SU-DHL-6 (cell line): ENCODE results near the gene CDPF1.

ENCODE experiments used
- H2AFZ ChIP-seq: fragments of 200-600 bp; sonication (generic); 2 replicates; pipeline ENCODE4 v1.6.1; 2014; ENCODE audit warnings: low read depth, mild to moderate bottlenecking, moderate library complexity, mixed read lengths, antibody characterized with exemption, low read length; ENCODE audit not compliant: severe bottlenecking
- H3F3A ChIP-seq: fragments of 200-600 bp; shearing (Covaris generic); 2 replicates; pipeline ENCODE4 v1.6.0; 2016; ENCODE audit warnings: antibody characterized with exemption, mild to moderate bottlenecking; ENCODE audit not compliant: insufficient read depth
- H3K27ac ChIP-seq: fragments of 200-600 bp; sonication (generic); 2 replicates; pipeline ENCODE4 v1.5.1; 2016; ENCODE audit warnings: low read depth, mild to moderate bottlenecking, low read length, moderate library complexity, mixed read lengths
- H3K27me3 ChIP-seq: fragments of 200-600 bp; sonication (generic), shearing (Covaris generic); 2 replicates; pipeline ENCODE4 v1.6.0; 2014; ENCODE audit warnings: mild to moderate bottlenecking, low read length
- H3K36me3 ChIP-seq: fragments of 200-600 bp; sonication (generic); 2 replicates; pipeline ENCODE4 v1.6.1; 2014; ENCODE audit warnings: mild to moderate bottlenecking, low read length, mixed read lengths
- H3K4me2 ChIP-seq: fragments of 300-600, 200-600 bp; shearing (Covaris generic), sonication (generic); 2 replicates; pipeline ENCODE4 v1.6.0; 2014; ENCODE audit warnings: low read length, low read depth, mild to moderate bottlenecking; ENCODE audit not compliant: poor library complexity, severe bottlenecking
- H3K4me3 ChIP-seq: fragments of 200-600 bp; sonication (generic); 2 replicates; pipeline ENCODE4 v1.5.1; 2014; ENCODE audit warnings: antibody characterized with exemption, low read length, mild to moderate bottlenecking, mixed read lengths; ENCODE audit not compliant: insufficient read depth, poor library complexity, severe bottlenecking
- H3K79me2 ChIP-seq: fragments of 200-600 bp; sonication (generic); 2 replicates; pipeline ENCODE4 v1.6.1; 2014; ENCODE audit warnings: mild to moderate bottlenecking, low read length, moderate library complexity; ENCODE audit not compliant: insufficient read depth
- H3K9ac ChIP-seq: fragments of 200-600 bp; sonication (generic); 2 replicates; pipeline ENCODE4 v1.7.0; 2014; ENCODE audit warnings: mild to moderate bottlenecking, low read length
- H3K9me2 ChIP-seq: fragments of 200-600 bp; sonication (generic); replicated peaks from 2 replicates; pipeline ENCODE4 v1.6.1; 2014; ENCODE audit warnings: low read length; ENCODE audit not compliant: insufficient read depth
- H3K9me3 ChIP-seq: fragments of 200-600 bp; sonication (generic); 2 replicates; pipeline ENCODE4 v1.6.1; 2014; ENCODE audit warnings: low read length, mixed read lengths; ENCODE audit not compliant: insufficient read depth
- H4K20me1 ChIP-seq: fragments of 200-600 bp; sonication (generic); 2 replicates; pipeline ENCODE4 v1.6.1; 2014; ENCODE audit warnings: low read depth, mild to moderate bottlenecking, antibody characterized with exemption, low read length, moderate library complexity, mixed read lengths
- EZH2phosphoT487 ChIP-seq: fragments of 200-600 bp; sonication (generic), shearing (Covaris generic); conservative IDR thresholded peaks from 2 replicates; pipeline ENCODE4 v1.6.1; 2018; ENCODE audit warnings: mild to moderate bottlenecking, antibody characterized with exemption, low read length, moderate library complexity, mixed read lengths
- TF ChIP-seq, protein P1 (sequence below): fragments of 200-600 bp; sonication (generic); IDR thresholded peaks from one replicate; pipeline ENCODE4 v1.5.1; 2017; ENCODE audit warnings: antibody characterized with exemption, mild to moderate bottlenecking, low read length, moderate library complexity; ENCODE audit not compliant: insufficient read depth, poor library complexity, severe bottlenecking

CDPF1 gene

GRCh38 chr22:46290843-46291785 lies 41.0 kb upstream of the CDPF1 start:
- no peaks in the 10 kb centered on the region for H4K20me1 ChIP-seq
- H3F3A ChIP-seq, result no peaks in the 10 kb centered on the region
- H3K4me3 ChIP-seq, result no peak overlapping the region
- H3K27ac ChIP-seq, result no peak overlapping the region
- no peak for TF ChIP-seq EZH2phosphoT487
- TF ChIP-seq, protein P1, sequence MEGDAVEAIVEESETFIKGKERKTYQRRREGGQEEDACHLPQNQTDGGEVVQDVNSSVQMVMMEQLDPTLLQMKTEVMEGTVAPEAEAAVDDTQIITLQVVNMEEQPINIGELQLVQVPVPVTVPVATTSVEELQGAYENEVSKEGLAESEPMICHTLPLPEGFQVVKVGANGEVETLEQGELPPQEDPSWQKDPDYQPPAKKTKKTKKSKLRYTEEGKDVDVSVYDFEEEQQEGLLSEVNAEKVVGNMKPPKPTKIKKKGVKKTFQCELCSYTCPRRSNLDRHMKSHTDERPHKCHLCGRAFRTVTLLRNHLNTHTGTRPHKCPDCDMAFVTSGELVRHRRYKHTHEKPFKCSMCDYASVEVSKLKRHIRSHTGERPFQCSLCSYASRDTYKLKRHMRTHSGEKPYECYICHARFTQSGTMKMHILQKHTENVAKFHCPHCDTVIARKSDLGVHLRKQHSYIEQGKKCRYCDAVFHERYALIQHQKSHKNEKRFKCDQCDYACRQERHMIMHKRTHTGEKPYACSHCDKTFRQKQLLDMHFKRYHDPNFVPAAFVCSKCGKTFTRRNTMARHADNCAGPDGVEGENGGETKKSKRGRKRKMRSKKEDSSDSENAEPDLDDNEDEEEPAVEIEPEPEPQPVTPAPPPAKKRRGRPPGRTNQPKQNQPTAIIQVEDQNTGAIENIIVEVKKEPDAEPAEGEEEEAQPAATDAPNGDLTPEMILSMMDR, result no peak
- H3K9me3 ChIP-seq, result no peaks in the 10 kb centered on the region
- no peak overlapping the region for H3K4me2 ChIP-seq
- H3K79me2 ChIP-seq, result no peaks in the 10 kb centered on the region
- H3K9me2 ChIP-seq, result no peaks in the 10 kb centered on the region
- no peak overlapping the region for H2AFZ ChIP-seq
- H3K9ac ChIP-seq, result no peak overlapping the region
- H3K27me3 ChIP-seq, result no peaks in the 10 kb centered on the region
- H3K36me3 ChIP-seq, result no peaks in the 10 kb centered on the region

DNA sequence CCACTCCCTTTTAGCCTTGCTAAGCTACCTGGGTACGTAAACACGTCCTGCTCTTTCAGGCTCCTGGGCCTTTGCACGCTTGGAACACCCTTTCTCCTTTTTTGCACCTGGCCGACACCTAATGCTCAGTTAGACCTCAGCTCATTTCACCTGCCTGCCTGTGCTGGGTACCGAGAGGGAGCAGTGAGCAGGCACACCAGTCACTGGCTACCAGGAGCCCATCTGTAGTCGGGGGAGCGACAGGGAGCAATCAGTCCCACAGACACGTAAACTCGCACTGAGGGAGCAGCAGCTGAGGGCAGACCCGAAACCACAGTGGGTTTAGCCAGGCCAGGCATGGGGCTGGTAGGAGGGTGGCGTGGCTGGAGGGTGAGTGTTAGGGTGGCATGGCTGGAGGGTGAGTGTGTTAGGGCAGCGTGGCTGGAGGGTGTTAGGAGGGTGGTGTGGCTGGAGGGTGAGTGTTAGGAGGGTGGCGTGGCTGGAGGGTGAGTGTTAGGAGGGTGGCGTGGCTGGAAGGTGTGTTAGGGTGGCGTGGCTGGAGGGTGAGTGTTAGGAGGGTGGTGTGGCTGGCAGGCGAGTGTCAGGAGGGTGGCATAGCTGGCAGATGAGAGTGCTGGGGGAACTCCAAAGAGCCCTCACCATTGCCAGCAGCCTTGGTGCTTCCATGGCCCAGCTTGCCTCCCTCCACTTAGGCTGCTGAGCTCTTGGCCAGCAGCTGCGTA lies 40.2 kb upstream of the CDPF1 start:
- Histone ChIP-seq H3K27ac (no peak overlapping the region), H3K9me2 (no peaks in the 10 kb centered on the region), H3K79me2 (no peaks in the 10 kb centered on the region), H3K9ac (no peak overlapping the region), H3F3A (no peaks in the 10 kb centered on the region), H3K27me3 (no peaks in the 10 kb centered on the region), H3K9me3 (no peaks in the 10 kb centered on the region), H3K4me3 (no peak overlapping the region), H3K4me2 (no peak overlapping the region), H2AFZ (no peak overlapping the region), H3K36me3 (no peaks in the 10 kb centered on the region), H4K20me1 (no peaks in the 10 kb centered on the region)
- no peak for TF ChIP-seq EZH2phosphoT487
- TF ChIP-seq, protein P1, result no peak

- Histone ChIP-seq H2AFZ (no peak overlapping the region), H3K36me3 (no peaks in the 10 kb centered on the region), H3K4me3 (no peak overlapping the region), H3K9me2 (no peaks in the 10 kb centered on the region), H3K9ac (no peak overlapping the region), H3K4me2 (no peak overlapping the region), H3K9me3 (no peaks in the 10 kb centered on the region), H3F3A (no peaks in the 10 kb centered on the region), H3K27ac (no peak overlapping the region), H4K20me1 (no peaks in the 10 kb centered on the region), H3K79me2 (no peaks in the 10 kb centered on the region), H3K27me3 (no peaks in the 10 kb centered on the region)
- TF ChIP-seq, protein P1, result no peak
- TF ChIP-seq EZH2phosphoT487, result no peak
These were observed 39.3 kb upstream of the CDPF1 start for GRCh38 chr22:46289244-46289891.
